DMS79 treated with DMSO at 0.1 percent for 48 hours (cell line): ENCODE data around the gene CRTC1.

ENCODE experiments used
- DNase-seq: peaks from one replicate; lab custom pipeline; 2025; lab: John Stamatoyannopoulos, UW

CRTC1 gene

DNA sequence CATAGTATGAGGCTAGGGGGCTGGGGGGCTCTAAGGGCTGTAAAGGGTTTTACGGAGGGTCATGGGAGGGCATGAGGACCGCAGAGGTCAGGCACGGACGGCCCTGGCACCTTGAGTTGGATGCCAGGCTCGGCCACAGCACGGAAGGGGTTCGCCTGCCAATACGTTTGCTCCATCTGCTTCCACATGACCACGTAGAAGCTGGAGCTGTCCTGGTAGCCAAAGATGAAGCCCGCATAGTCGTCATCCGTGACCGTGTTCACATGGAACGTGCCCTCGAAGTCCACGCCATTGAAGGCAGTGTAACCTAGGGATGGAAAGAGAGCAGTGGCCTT lies 101.3 kb downstream of the CRTC1 start:
- no peak for DNase-seq

- no peak for DNase-seq
These were observed 102.0 kb downstream of the CRTC1 start for GRCh38 chr19:18785179-18786124.

DNA sequence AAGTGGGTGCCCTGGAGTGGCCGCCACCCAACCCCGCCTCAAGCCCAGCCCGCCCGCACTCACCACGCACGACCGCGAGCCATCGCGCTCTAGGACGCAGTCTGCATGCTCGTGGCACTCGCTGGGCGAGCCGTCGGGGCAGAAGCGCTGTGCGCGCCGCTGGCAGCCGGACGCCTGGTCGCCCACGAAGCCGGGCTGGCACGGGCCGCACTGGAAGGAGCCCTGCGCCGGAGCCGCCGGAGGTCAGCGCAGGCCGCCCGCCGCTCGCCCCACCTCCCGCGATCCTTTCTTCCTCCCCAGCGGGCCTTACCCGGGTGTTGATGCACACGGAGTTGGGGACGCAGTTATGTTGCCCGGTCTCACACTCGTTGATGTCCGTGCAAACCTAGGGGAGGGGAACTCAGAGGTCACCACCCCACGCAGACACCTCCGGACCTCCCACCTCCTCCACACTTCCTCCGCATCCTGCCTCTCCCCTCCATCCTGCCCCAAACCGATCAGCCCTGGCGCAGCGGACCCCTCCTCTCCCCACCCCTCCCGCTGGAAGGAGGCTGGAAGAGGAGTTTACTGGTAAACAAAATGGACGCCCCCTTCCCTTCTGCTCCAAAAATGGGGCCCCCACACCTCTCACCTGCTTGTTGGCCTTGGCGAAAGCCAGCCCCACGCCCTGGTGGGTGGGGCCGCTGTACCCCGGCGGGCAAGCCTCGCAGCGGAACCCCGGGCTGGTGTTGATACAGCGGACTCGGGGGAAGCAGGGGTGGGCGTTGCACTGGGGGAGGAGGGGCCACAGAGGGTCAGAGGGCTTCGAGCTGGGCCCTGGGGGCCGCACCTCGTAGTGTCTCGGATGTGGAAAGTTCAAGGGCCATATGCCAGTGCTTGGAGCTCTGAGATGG lies 105.3 kb downstream of the CRTC1 start:
- no peak for DNase-seq

DNA sequence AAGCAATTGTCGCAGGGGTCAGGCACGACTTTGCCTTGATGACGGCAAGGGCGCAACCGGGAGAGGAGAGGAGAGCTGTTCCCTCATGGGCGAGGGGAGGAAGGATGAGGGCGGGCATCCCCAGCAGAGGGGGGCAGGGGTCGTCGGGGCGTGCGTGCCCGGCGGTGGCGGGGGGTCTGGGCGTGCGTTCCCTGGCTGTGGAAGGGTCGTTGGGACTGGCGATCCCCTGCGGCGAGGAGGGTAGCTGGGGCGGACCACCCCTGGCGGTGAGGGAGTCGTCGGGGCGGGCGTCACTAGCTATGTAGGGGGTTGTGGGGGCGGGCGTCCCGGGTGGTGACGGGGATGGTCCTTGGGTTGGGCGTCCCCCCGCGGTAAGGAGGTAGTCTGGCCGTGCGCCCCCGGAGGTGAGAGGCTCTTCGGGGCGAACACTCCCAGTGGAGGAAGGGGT lies 106.0 kb downstream of the CRTC1 start:
- no peak for DNase-seq

DNA sequence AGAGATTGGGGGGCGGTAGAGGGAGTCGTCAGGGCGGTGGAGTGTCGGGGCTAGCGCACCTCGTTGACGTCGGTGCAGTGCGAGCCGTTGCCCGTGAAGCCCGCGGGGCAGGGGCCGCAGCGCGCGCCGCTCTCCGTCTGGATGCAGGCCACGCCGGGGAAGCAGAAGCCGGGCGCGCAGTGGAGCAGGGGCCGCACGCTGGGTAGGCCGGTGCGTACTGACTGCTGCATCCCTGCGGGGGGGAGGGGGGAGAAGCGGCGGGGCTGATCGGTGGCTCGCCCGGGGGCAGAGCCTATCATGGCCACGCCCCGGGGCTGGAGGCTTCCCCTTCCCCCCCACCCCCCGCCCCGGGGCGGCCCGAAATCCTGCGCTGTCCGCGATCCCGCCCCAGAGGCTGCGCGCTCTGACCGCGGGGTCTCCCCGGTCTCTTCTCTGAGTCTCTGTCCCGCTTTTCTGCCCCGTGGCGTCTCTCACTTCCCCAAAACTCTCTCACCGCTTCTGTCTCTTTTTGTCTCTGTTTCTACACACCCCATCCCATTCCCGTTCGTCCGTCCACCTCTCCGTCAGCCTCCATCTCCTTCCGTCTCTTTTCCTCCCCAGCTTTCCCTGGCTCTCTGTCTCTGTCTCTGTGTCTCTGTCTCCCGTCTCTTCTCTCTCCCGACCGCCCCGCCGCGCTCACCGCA lies 106.5 kb downstream of the CRTC1 start:
- DNase-seq = no peak

GRCh38 chr19:18790566-18791314 lies 107.3 kb downstream of the CRTC1 start, which contains the start of gene COMP:
Gene COMP, minus strand, starts transcription at chr19:18791305. Its CDS starts 36 bp downstream, at chr19:18791269.
- DNase-seq = no peak

GRCh38 chr19:18791315-18791678 lies 107.8 kb downstream of the CRTC1 start:
- DNase-seq = no peak

DNA sequence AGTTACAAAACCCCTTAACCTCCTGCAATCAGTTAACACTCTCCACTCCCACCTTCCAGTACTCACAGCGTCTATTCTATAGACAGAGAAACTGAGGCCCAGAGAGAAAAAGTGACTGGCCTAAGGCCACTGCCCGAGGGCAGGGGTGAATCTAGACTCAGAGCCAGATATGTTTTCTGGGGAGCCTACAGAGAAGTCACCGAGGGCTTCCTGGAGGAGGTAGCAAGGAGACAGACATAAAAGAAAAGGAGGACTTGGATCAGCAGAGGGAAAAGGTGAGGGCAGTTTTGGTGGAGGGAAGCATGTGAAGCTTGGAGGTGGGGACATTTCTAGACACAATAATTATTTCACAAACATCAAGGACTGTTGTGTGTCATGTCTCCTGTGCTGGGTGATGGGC lies 109.2 kb downstream of the CRTC1 start:
- DNase-seq = no peak

GRCh38 chr19:18793144-18794028 lies 109.9 kb downstream of the CRTC1 start:
- no peak for DNase-seq

DNA sequence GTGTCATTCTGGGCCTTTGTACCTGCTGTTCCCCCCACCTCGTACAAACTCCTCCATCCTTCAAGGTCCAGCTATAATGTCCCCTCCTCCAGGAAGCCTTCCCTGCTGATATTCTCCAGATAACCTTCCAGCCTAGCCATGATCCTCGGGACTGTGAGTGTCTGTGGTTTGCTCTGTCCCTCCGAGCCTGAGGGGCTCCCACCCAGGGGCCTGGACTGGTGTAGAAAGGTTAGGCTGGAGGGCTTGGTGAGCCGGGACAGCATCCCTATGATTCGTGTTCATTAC lies 110.5 kb downstream of the CRTC1 start:
- DNase-seq = no peak

DNA sequence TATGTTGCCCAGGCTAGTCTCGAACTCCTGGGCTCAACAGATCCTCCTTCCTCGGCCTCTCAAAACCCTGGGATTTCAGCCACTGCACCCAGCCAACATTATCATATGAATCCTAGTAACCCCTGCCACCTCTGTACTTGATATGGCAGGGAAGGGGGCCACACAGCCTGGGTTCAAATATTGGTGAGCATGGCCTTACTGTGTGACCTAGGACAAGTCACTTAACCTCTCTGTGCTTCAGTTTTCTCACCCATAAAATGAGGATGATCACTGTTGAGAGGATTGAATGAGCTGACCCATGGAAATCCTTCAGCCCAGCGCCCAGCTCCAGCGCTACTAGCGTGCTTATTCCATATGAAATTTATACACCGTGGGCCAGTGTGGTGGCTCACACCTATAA lies 111.2 kb downstream of the CRTC1 start:
- DNase-seq = no peak

- DNase-seq = no peak
These were observed 112.1 kb downstream of the CRTC1 start for GRCh38 chr19:18795540-18795939.

DNA sequence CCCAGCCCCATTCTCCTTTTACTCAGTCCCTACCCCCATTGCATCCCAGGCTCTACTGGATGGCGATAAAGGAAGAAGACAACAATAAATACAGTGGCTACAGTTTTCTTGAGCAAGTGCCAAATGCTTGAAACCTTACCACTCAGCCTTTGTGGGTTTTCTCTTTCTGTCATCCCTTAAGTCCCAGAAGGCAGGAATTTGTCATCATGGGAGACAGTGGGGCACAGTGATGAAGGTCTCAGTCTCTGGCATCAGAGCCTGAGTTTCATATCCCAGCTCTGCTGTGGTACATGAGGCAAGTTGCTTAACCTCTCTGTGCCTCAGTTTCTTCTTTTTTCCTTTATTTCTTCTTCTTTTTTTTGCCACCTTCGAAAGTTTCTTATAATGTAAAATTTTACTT lies 112.8 kb downstream of the CRTC1 start:
- no peak for DNase-seq

DNA sequence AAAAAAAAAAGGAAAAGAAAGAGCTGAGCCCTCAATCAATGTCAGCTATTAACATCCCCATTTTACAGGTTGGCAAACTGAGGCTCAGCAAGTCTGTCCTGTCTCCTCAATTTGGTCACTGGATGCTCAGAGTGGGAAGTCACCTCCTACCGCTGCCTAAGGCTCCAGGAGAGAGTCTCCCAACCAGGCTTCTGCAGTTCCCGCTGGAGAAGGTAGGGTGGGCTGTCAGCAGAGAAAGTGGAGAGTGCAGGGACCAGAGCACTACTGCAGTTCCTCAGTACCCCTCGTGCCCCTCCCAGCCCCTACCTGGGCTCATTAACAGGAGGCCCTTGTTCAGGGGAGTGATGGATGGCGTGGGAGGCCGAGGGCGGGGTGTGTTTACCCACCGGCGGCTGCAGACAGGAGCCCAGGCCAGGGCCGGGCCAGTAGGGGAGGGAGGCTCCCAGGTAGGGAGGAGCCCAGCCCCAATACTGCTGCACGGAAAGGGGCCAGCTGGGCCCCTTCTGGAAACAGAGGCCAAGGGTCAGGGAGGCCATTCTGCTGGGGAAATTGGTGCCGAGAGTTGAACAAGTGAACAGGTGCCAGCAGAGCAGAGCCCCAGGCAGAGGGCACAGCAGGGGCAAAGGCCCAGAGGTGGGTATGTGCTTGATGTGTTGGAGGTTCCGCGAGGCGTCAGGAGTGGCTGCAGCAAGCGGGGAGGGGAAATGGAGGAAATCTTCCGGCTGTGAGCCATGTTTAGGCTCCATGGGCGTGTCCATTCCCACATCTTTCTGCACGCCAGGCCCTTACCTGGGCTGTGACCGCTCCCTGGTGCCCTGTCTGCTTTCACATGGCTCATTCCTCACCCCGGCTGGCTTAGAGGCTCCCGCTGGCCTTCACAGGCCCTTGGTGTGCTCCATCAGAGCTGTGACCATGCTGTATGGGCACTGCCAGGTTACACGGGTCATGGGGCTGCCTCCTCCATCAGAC lies 115.2 kb downstream of the CRTC1 start:
- no peak for DNase-seq

DNA sequence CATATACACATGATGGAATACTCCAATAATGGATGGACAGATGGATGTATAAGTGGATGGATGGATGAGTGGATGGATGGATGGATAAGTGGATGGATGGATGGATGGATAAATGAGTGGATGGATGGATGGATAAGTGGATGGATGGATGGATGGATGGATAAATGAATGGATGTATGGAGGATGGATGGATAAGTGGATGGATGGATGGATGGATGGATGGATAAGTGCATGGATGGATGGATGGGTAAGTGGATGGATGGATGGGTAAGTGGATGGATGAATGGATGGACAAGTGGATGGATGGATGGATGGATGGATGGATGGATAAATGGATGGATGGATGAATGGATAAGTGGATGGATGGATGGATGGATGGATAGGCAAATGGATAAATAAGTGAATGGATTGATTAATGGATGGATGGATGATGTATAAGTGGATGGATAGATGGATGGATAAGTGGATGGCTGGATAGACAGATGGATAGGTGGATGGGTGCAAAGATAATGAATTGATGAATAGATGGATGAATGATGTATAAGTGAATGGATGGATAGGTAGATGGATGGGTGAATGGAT lies 116.0 kb downstream of the CRTC1 start:
- DNase-seq = no peak

- DNase-seq = no peak
These were observed 116.6 kb downstream of the CRTC1 start for GRCh38 chr19:18800079-18800478.

DNA sequence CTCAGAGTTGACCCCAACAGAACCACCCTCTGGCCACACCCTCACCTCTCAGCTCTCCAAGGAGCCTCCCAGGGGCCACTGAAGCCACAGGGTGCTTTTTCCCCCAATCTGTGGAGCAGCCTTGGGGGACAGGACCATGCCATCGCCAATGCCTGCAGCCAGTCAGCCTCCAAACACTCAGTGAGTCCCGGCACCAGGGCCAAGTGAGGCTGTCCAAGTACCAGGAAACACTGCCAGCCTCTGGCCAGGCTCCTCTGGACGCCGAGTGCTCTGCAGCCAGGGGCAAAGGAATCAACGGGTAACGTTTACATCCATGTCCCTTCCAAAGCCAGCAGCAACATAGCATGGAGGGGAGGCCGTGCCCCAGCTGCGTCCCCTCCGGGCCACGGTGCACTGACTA lies 117.2 kb downstream of the CRTC1 start:
- DNase-seq = no peak

- DNase-seq = no peak
These were observed 118.9 kb downstream of the CRTC1 start for GRCh38 chr19:18802354-18802753.

DNA sequence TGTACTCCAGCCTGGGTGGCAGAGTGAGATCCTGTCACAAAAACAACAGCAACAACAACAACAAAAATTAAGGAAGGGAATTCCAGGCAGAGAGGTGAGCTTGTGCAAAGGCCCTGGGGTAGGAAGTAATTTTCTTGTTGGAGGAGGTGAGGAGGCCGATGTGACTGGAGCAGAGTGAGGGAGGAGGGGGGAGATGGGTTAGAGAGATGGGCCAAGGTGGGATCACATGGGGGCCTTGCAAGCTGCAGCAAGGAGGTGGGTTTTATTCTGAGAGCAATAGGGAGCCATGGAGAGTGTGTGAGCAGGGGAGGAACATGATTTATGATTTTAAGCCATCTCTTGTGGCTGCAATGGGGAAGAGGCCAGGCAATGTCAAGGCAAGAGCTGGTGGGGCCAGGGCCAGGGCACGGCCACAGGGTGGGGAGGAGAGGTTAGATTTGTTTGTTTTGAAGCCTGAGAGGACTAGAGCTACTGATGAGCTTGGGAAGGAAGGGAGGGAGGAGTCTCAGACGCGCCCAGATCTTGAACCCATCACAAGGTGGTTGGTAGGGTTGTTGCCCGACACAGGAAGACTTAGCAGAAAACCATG lies 120.2 kb downstream of the CRTC1 start:
- no peak for DNase-seq
